SK-N-SH (cell line): ENCODE data around the gene SAMD8. TPM values are rescaled to one million over a fixed set of nuclear protein-coding genes. Genes with fewer than 3 reads are reported as not detected.

Source experiments
- CTCF ChIP-seq: fragments of 200-600 bp; sonication (generic); IDR thresholded peaks from 2 replicates; pipeline ENCODE4 v1.6.1; 2017; ENCODE audit warnings: antibody characterized with exemption, mild to moderate bottlenecking, moderate library complexity
- ELF1 ChIP-seq: IDR thresholded peaks from 2 replicates; pipeline ENCODE4 v1.4.0; 2012
- GABPA ChIP-seq: IDR thresholded peaks from 2 replicates; pipeline ENCODE4 v1.4.0; 2012; ENCODE audit warnings: low read depth, mild to moderate bottlenecking
- JUND ChIP-seq: IDR thresholded peaks from 2 replicates; pipeline ENCODE4 v1.4.0; 2012
- MAX ChIP-seq: IDR thresholded peaks from 2 replicates; pipeline ENCODE4 v1.4.0; 2012; ENCODE audit warnings: low read depth
- MXI1 ChIP-seq: IDR thresholded peaks from 2 replicates; pipeline ENCODE4 v1.6.1; 2012; ENCODE audit warnings: mild to moderate bottlenecking, low read depth, low read length, improper control_type of control experiment
- NFIC ChIP-seq: IDR thresholded peaks from 2 replicates; pipeline ENCODE4 v1.4.0; 2012; ENCODE audit warnings: borderline replicate concordance
- POLR2AphosphoS5 ChIP-seq: IDR thresholded peaks from 2 replicates; pipeline ENCODE4 v1.6.1; 2012; ENCODE audit warnings: low read depth, low read length
- RCOR1 ChIP-seq: fragments of 150-350 bp; IDR thresholded peaks from 2 replicates; pipeline ENCODE4 v1.6.1; 2017; ENCODE audit warnings: antibody characterized with exemption, low read length
- REST ChIP-seq: IDR thresholded peaks from 2 replicates; pipeline ENCODE4 v1.6.1; 2012; ENCODE audit warnings: mild to moderate bottlenecking, low read depth, low read length, moderate library complexity
- SMC3 ChIP-seq: IDR thresholded peaks from 2 replicates; pipeline ENCODE4 v1.6.1; 2012; ENCODE audit warnings: low read depth, low read length, improper control_type of control experiment
- TCF12 ChIP-seq: IDR thresholded peaks from 2 replicates; pipeline ENCODE4 v1.4.0; 2012
- USF2 ChIP-seq: fragments of 150-350 bp; IDR thresholded peaks from 2 replicates; pipeline ENCODE4 v1.6.1; 2017; ENCODE audit warnings: antibody characterized with exemption, low read length, low read depth, borderline replicate concordance
- YY1 ChIP-seq: IDR thresholded peaks from 2 replicates; pipeline ENCODE4 v1.4.0; 2012; ENCODE audit warnings: low read depth, mild to moderate bottlenecking
- ZBTB33 ChIP-seq: IDR thresholded peaks from 2 replicates; pipeline ENCODE4 v1.4.0; 2012; ENCODE audit warnings: low read depth, borderline replicate concordance
- polyA plus RNA-seq, 3 experiments: library from polyadenylated mRNA; depleted of rRNA; stranded (reverse); fragments of >200 nt; gene quantifications; 2 replicates each; pipeline ENCODE4 v1.2.3, GENCODE V29; 2012

SAMD8 gene
- polyA plus RNA-seq, 1 of the 3 experiments (the other 2 are of a cell fraction) = 9.7 TPM

GRCh38 chr10:75111907-75112679, 637 bp downstream of the SAMD8 start (continued):
- TF ChIP-seq REST (no peak), POLR2AphosphoS5 (no peak), RCOR1 (no peak), MXI1 (no peak; the same call in 1 of the 2 replicates), MAX (0 out of 2 replicates have a peak, but pooled peaks have one; percentile 16), USF2 (no peak), TCF12 (no peak), CTCF (no peak), SMC3 (no peak), GABPA (0 out of 2 replicates have a peak, but pooled peaks have one; percentile 27), YY1 (no peak), JUND (no peak), NFIC (no peak), ZBTB33 (no peak), ELF1 (peak; percentile 47; the same call in 1 of the 2 replicates)
